H1 (cell line): Measurements from ENCODE around the gene ADGRL3. TPM values are rescaled to one million over a fixed set of nuclear protein-coding genes. Genes with fewer than 3 reads are reported as not detected.

ENCODE experiments used
- CTCF ChIA-PET: fragments of 300-600 bp; sonication (Branson Sonifier 250); formaldehyde crosslinking; loops from one replicate; lab custom pipeline; 2021; ENCODE audit not compliant: partially characterized antibody; lab: Charles Lee
- POLR2A ChIA-PET: fragments of 300-600 bp; sonication (Branson Sonifier 250); formaldehyde crosslinking; loops from one replicate; lab custom pipeline; 2021; ENCODE audit warnings: inconsistent platforms; ENCODE audit not compliant: partially characterized antibody; lab: Charles Lee
- DNase-seq, 2 experiments: peaks; one replicate each; pipeline versions ENCODE4 v3.0.0 to v3.0.0-alpha.2; 2010 to 2022; ENCODE audit warnings: low spot score in 2 of 2, low read depth in 1 of 2, mixed read lengths in 1 of 2
- FAIRE-seq: peaks from 2 replicates; lab custom pipeline; 2011; peaks lifted over from hg19 to GRCh38; lab: Jason Lieb, UNC
- H2AFZ ChIP-seq: 2 replicates; pipeline ENCODE4 v1.8.1; 2012; ENCODE audit warnings: low read length, inconsistent platforms
- H2AK5ac ChIP-seq: 2 replicates; pipeline ENCODE4 v1.6.1; 2013; ENCODE audit warnings: low read depth, low read length
- H2BK120ac ChIP-seq: replicated peaks from 2 replicates; pipeline ENCODE3; 2013; ENCODE audit warnings: low read depth, low read length, inconsistent platforms
- H2BK12ac ChIP-seq: 2 replicates; pipeline ENCODE4 v1.6.1; 2013; ENCODE audit warnings: low read depth, low read length
- H2BK15ac ChIP-seq: 2 replicates; pipeline ENCODE4 v1.6.1; 2013; ENCODE audit warnings: low read length
- H2BK20ac ChIP-seq: 2 replicates; pipeline ENCODE4 v1.6.1; 2013; ENCODE audit warnings: low read length
- H2BK5ac ChIP-seq: 2 replicates; pipeline ENCODE4 v1.6.1; 2013; ENCODE audit warnings: low read depth, low read length
- H3K14ac ChIP-seq: 2 replicates; pipeline ENCODE4 v1.6.1; 2013; ENCODE audit warnings: inconsistent platforms; ENCODE audit not compliant: insufficient read length
- H3K18ac ChIP-seq: 2 replicates; pipeline ENCODE4 v1.6.1; 2013; ENCODE audit warnings: low read length; ENCODE audit errors: extremely low read depth
- H3K23ac ChIP-seq: 2 replicates; pipeline ENCODE4 v1.6.1; 2013; ENCODE audit warnings: inconsistent platforms; ENCODE audit not compliant: insufficient read length
- H3K23me2 ChIP-seq: 2 replicates; pipeline ENCODE4 v1.6.1; 2013; ENCODE audit warnings: low read depth, low read length
- H3K27ac ChIP-seq: 2 replicates; pipeline ENCODE4 v1.6.1; 2011; ENCODE audit warnings: low read depth, low read length, inconsistent platforms
- H3K27me3 ChIP-seq, 4 experiments: replicated peaks in 1 of 4; 1 replicate in 1 of 4; 2 replicates in 3 of 4; pipeline versions ENCODE4 v1.6.1 to v1.8.1; 2011 to 2013; ENCODE audit warnings: low read length in 3 of 4, mild to moderate bottlenecking in 3 of 4, inconsistent platforms in 2 of 4, mixed read lengths in 2 of 4, moderate library complexity in 1 of 4; ENCODE audit not compliant: control insufficient read depth in 3 of 4, insufficient read depth in 3 of 4; ENCODE audit errors: extremely low read depth in 1 of 4
- H3K36me3 ChIP-seq, 4 experiments: 2 replicates each; pipeline versions ENCODE4 v1.6.1 to v1.8.1; 2011 to 2013; ENCODE audit warnings: mild to moderate bottlenecking in 4 of 4, low read length in 3 of 4, moderate library complexity in 2 of 4, control low read depth in 1 of 4, inconsistent platforms in 1 of 4; ENCODE audit not compliant: insufficient read depth in 4 of 4, control insufficient read depth in 2 of 4
- H3K4ac ChIP-seq: replicated peaks from 2 replicates; pipeline ENCODE3; 2013; ENCODE audit warnings: low read length, low read depth, mixed read lengths, inconsistent platforms; ENCODE audit not compliant: insufficient read length
- H3K4me1 ChIP-seq, 4 experiments: replicated peaks in 1 of 4; 1 replicate in 1 of 4; 2 replicates in 3 of 4; pipeline versions ENCODE4 v1.6.1 to v1.8.1; 2011 to 2013; ENCODE audit warnings: low read length in 3 of 4, inconsistent platforms in 2 of 4, mixed read lengths in 1 of 4; ENCODE audit not compliant: insufficient read depth in 4 of 4, control insufficient read depth in 3 of 4
- H3K4me2 ChIP-seq, 2 experiments: 2 replicates each; pipeline versions ENCODE4 v1.6.1 to v1.8.1; 2011 to 2013; ENCODE audit warnings: low read depth in 2 of 2, low read length in 2 of 2, control low read depth in 1 of 2, inconsistent platforms in 1 of 2, mild to moderate bottlenecking in 1 of 2; ENCODE audit not compliant: insufficient read depth in 1 of 2
- H3K4me3 ChIP-seq, 4 experiments: fragments of 200-600, 300-600 bp in 1 of 4; sonication (generic), shearing (Covaris generic), sonication (Bioruptor Twin) in 1 of 4; 2 replicates each; pipeline versions ENCODE4 v1.5.1 to v1.8.1; 2011 to 2016; ENCODE audit warnings: low read length in 4 of 4, low read depth in 3 of 4, control low read depth in 2 of 4, inconsistent platforms in 2 of 4, mild to moderate bottlenecking in 2 of 4, mixed read lengths in 1 of 4, moderate library complexity in 1 of 4; ENCODE audit not compliant: insufficient read depth in 2 of 4; ENCODE audit errors: extremely low read depth in 1 of 4
- H3K56ac ChIP-seq: replicated peaks from 2 replicates; pipeline ENCODE3; 2013; ENCODE audit warnings: low read depth, mild to moderate bottlenecking, mixed read lengths, low read length, inconsistent platforms; ENCODE audit not compliant: insufficient read length
- H3K79me1 ChIP-seq: 2 replicates; pipeline ENCODE4 v1.6.1; 2013; ENCODE audit warnings: low read depth, low read length, control low read depth
- H3K79me2 ChIP-seq, 2 experiments: 2 replicates each; pipeline versions ENCODE4 v1.6.1 to v1.8.1; 2012 to 2013; ENCODE audit warnings: low read length in 2 of 2, mild to moderate bottlenecking in 2 of 2, inconsistent platforms in 1 of 2; ENCODE audit not compliant: insufficient read depth in 2 of 2, control insufficient read depth in 1 of 2
- H3K9ac ChIP-seq, 4 experiments: replicated peaks in 1 of 4; 1 replicate in 1 of 4; 2 replicates in 3 of 4; pipeline versions ENCODE4 v1.6.1 to v1.8.1; 2011 to 2013; ENCODE audit warnings: low read depth in 3 of 4, low read length in 3 of 4, control low read depth in 2 of 4, mild to moderate bottlenecking in 2 of 4, moderate library complexity in 2 of 4, inconsistent platforms in 1 of 4; ENCODE audit errors: extremely low read depth in 1 of 4
- H3K9me3 ChIP-seq, 2 experiments: 2 replicates each; pipeline versions ENCODE4 v1.6.1 to v1.8.1; 2012 to 2013; ENCODE audit warnings: mild to moderate bottlenecking in 2 of 2, moderate library complexity in 2 of 2, control low read depth in 1 of 2, inconsistent platforms in 1 of 2, low read depth in 1 of 2, low read length in 1 of 2, mixed read lengths in 1 of 2; ENCODE audit not compliant: insufficient read depth in 2 of 2
- H4K20me1 ChIP-seq, 2 experiments: replicated peaks in 1 of 2; 2 replicates each; pipeline versions ENCODE3 to v1.8.1; 2011 to 2013; ENCODE audit warnings: inconsistent platforms in 2 of 2, low read length in 2 of 2, mild to moderate bottlenecking in 1 of 2; ENCODE audit not compliant: insufficient read depth in 2 of 2, control insufficient read depth in 1 of 2
- H4K5ac ChIP-seq: 2 replicates; pipeline ENCODE4 v1.6.1; 2013; ENCODE audit warnings: low read length, low read depth, mixed read lengths, inconsistent platforms; ENCODE audit not compliant: insufficient read length
- H4K8ac ChIP-seq: 2 replicates; pipeline ENCODE4 v1.8.0; 2013; ENCODE audit warnings: mild to moderate bottlenecking, moderate library complexity, low read length, inconsistent platforms; ENCODE audit not compliant: insufficient read depth; ENCODE audit errors: extremely low read depth
- H4K91ac ChIP-seq: replicated peaks from 2 replicates; pipeline ENCODE3; 2013; ENCODE audit warnings: low read length, mixed read lengths, inconsistent platforms; ENCODE audit not compliant: insufficient read length
- ATF2 ChIP-seq: IDR thresholded peaks from 2 replicates; pipeline ENCODE4 v1.6.1; 2012; ENCODE audit warnings: low read length, inconsistent platforms
- CTCF ChIP-seq, 3 experiments: IDR thresholded peaks; 1 replicate in 2 of 3; 2 replicates in 1 of 3; pipeline versions ENCODE4 v1.5.1 to v1.6.1; 2011; ENCODE audit warnings: low read length in 3 of 3, mild to moderate bottlenecking in 3 of 3, inconsistent platforms in 2 of 3, low read depth in 1 of 3, moderate library complexity in 1 of 3; ENCODE audit not compliant: insufficient read depth in 1 of 3; ENCODE audit errors: control extremely low read depth in 1 of 3
- MAX ChIP-seq: IDR thresholded peaks from 2 replicates; pipeline ENCODE4 v1.6.1; 2012; ENCODE audit warnings: inconsistent platforms
- RBBP5 ChIP-seq: IDR thresholded peaks from 2 replicates; pipeline ENCODE4 v1.7.1; 2012; ENCODE audit warnings: low read depth, mild to moderate bottlenecking, inconsistent platforms, low read length, moderate library complexity, borderline replicate concordance
- SIN3A ChIP-seq, 2 experiments: IDR thresholded peaks in 1 of 2; conservative IDR thresholded peaks in 1 of 2; 2 replicates each; pipeline ENCODE4 v1.6.1; 2011 to 2012; ENCODE audit warnings: low read length in 2 of 2, improper control_type of control experiment in 1 of 2, low read depth in 1 of 2, mild to moderate bottlenecking in 1 of 2
- USF2 ChIP-seq: IDR thresholded peaks from 2 replicates; pipeline ENCODE4 v1.6.1; 2011; ENCODE audit warnings: low read length, improper control_type of control experiment
- whole genome bisulfite sequencing, 2 experiments: shearing (Covaris generic) in 1 of 2; methylation state at CpG; one replicate each; pipeline versions ENCODE4 v1.1.6 to v1.1.7; 2013 to 2015; ENCODE audit warnings: low lambda C conversion rate in 2 of 2, mixed read lengths in 2 of 2, inconsistent platforms in 1 of 2, low coverage in 1 of 2, missing lambda C conversion rate in 1 of 2; ENCODE audit not compliant: insufficient replicate concordance in 2 of 2, insufficient coverage in 1 of 2, insufficient read length in 1 of 2; ENCODE audit errors: extremely low coverage in 1 of 2, missing lambda C conversion rate in 1 of 2; 5-methylcytosine and 5-hydroxymethylcytosine counted together
- polyA plus RNA-seq, 7 experiments: library from polyadenylated mRNA; depleted of rRNA in 3 of 7; stranded (reverse) in 5 of 7; unstranded in 2 of 7; fragments of >200 nt in 5 of 7; fragments of 200-250 nt in 2 of 7; gene quantifications; 1 replicate in 5 of 7; 2 replicates in 1 of 7; 4 replicates in 1 of 7; pipeline versions ENCODE4 v1.2.1 to v1.2.3, GENCODE V29; 2011 to 2013; ENCODE audit warnings: missing spikeins in 2 of 7, mixed read lengths in 2 of 7
- total RNA-seq: library from RNA; stranded (reverse); fragmentation: NEBNext Ultra II Directional; extraction: Animal tissue kit (Norgen Biotek cat#: 25700); gene quantifications from 2 replicates; pipeline ENCODE4 v1.2.1, GENCODE V29; 2021

Gene ADGRL3
- total and polyA plus RNA-seq, 2 of the 8 experiments (the other 6 are each of a cell fraction or from before 2014, with no cell fraction given), result 6.6 to 13.0 TPM

GRCh38 chr4:61194571-61194970, 5.6 kb upstream of the ADGRL3 start:
- no peak overlapping the region for H2AFZ ChIP-seq
- H2BK120ac ChIP-seq, result no peak overlapping the region
- CTCF ChIA-PET, result no interaction called here
- H3K18ac ChIP-seq, result no peak overlapping the region
- peaks cover 0 to 2% (median under 1%) of the 10 kb centered on the region in 4 experiments; a peak in 1 of 7 replicates for H3K4me1 ChIP-seq
- H3K14ac ChIP-seq, result no peak overlapping the region
- FAIRE-seq, result no peak
- no peaks in the 10 kb centered on the region for H3K79me1 ChIP-seq
- no peaks in the 10 kb centered on the region for H3K79me2 ChIP-seq
- H3K9me3 ChIP-seq, result no peaks in the 10 kb centered on the region
- DNase-seq, result no peak
- no peak overlapping the region for H3K4me2 ChIP-seq
- no peak overlapping the region for H2BK12ac ChIP-seq
- H4K8ac ChIP-seq, result no peak overlapping the region
- H3K9ac ChIP-seq, result no peak overlapping the region
- H3K4ac ChIP-seq, result no peak overlapping the region
- 0 out of 2 replicates have a peak, but pooled peaks cover 2% of the 10 kb centered on the region for H3K23me2 ChIP-seq
- peaks cover 0 to 1% (median 0%) of the 10 kb centered on the region in 4 experiments; a peak in 3 of 7 replicates for H3K27me3 ChIP-seq
- POLR2A ChIA-PET, result interaction anchor here (1.4 kb wide), 1 partner anchor 8 kb away, joined by 3 read pairs; no protein-coding TSS in a partner anchor
- 83% methylated on average over 1 of the region's 1 CpG; no CpG with 5 or more reads in 1 of the 2 experiments for WGBS, 2 experiments
- no peak overlapping the region for H2BK5ac ChIP-seq
- H3K36me3 ChIP-seq, result no peaks in the 10 kb centered on the region
- H2AK5ac ChIP-seq, result no peak overlapping the region
- H4K91ac ChIP-seq, result no peak overlapping the region
- H4K20me1 ChIP-seq, result no peaks in the 10 kb centered on the region
- no peak overlapping the region for H3K23ac ChIP-seq
- H2BK15ac ChIP-seq, result no peak overlapping the region
- no peak overlapping the region for H4K5ac ChIP-seq
- no peak overlapping the region for H3K27ac ChIP-seq
- no peak overlapping the region for H2BK20ac ChIP-seq
- no peak overlapping the region for H3K56ac ChIP-seq
- H3K4me3 ChIP-seq, result no peak overlapping the region
- TF ChIP-seq MAX, result no peak
- no peak for TF ChIP-seq USF2
- no peak for TF ChIP-seq CTCF (IDR thresholded peaks at IDR 0.05; ENCODE audit: control extremely low read depth in 1 of 3, insufficient read depth in 1 of 3, low read depth in 1 of 3, low read length in 3 of 3)
- no peak for TF ChIP-seq SIN3A (conservative IDR thresholded peaks at IDR 0.05 in 1 of 2, IDR thresholded peaks at IDR 0.05 in 1 of 2; ENCODE audit: low read depth in 1 of 2, low read length in 2 of 2)
- no peak for TF ChIP-seq ATF2
- no peak for TF ChIP-seq RBBP5
